Prostate gland (tissue), 2 donors: ENCODE results near the gene FRYL.

ENCODE experiments used
- CTCF ChIP-seq, 4 experiments: fragments of 200-600 bp in 2 of 4; fragments of 450-650 bp in 2 of 4; sonication (generic) in 2 of 4; IDR thresholded peaks; 1 replicate in 3 of 4; 2 replicates in 1 of 4; pipeline ENCODE4 v1.5.1; 2016 to 2019; ENCODE audit warnings: antibody characterized with exemption in 4 of 4, mild to moderate bottlenecking in 2 of 4, moderate library complexity in 2 of 4
- POLR2A ChIP-seq: fragments of 450-650 bp; IDR thresholded peaks from one replicate; pipeline ENCODE4 v1.6.1; 2016; ENCODE audit warnings: antibody characterized with exemption, mild to moderate bottlenecking

- TF ChIP-seq CTCF (IDR thresholded peaks at IDR 0.05) = no peak
- no peak for TF ChIP-seq POLR2A
These were observed 17.0 kb upstream of the FRYL start for GRCh38 chr4:48796927-48797679.
